GM18867 (cell line): Measurements from ENCODE around the gene RAB7A.

Experiments
- ATAC-seq: cut with Tn5 transposase; IDR thresholded peaks from one replicate; pipeline ENCODE4 v1.9.1; 2021; ENCODE audit warnings: mild to moderate bottlenecking, moderate library complexity; ENCODE audit not compliant: unreplicated experiment

Gene RAB7A

GRCh38 chr3:128726023-128727016 is at the start of gene RAB7A:
RAB7A (plus strand) TSS chr3:128726183; CDS start chr3:128795368, 69,185 bp downstream.
- ATAC-seq: peak; percentile 94

DNA sequence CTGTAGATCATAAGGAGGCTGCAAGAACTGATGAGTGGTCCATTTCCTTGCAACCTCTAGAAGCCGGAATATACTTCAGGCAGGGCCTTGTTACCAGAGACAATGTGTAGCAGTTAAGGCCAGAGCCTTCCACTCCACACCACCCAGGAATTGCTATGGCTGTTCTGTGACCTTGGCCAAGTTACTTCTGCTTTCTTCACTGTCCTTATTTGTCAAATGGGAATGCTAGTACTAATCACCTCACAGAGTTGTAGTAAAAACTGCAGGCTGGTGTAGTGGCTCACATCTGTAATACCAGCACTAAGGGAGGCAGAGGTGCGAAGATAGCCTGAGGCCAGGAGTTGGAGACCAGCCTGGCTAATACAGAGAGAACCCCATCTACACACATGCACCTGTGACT is 46.6 kb upstream of the RAB7A start:
- ATAC-seq: no peak

- peak; percentile 94 for ATAC-seq
Measured at GRCh38 chr3:128680603-128681368, 45.2 kb upstream of the RAB7A start.

DNA sequence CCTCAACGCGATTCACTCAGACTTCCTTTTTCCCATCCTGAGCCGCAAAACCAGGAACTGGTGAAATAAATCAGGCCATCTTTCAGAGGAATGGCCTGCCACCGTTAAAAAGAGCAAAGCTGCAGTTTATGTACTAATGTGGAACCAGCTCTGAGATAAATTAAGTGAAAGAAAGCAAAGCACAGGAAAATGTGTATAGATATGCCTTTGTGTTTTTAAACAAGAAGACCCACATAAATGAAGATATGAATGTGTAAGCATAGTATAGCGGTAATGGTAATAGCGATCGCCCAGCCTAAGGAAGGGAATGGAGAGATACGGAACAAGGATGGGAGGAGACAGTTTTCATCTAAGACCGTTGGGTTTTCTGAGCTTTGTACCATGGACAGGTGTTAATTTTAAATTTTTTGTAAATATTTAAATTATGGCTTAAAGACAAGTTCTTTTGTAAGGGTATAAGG is 44.6 kb upstream of the RAB7A start:
- no peak for ATAC-seq

GRCh38 chr3:128683957-128684356 is 42.0 kb upstream of the RAB7A start:
- no peak for ATAC-seq

- no peak for ATAC-seq
Measured at GRCh38 chr3:128684986-128685726, 40.8 kb upstream of the RAB7A start.

GRCh38 chr3:128686465-128686864 is 39.5 kb upstream of the RAB7A start:
- ATAC-seq: no peak

DNA sequence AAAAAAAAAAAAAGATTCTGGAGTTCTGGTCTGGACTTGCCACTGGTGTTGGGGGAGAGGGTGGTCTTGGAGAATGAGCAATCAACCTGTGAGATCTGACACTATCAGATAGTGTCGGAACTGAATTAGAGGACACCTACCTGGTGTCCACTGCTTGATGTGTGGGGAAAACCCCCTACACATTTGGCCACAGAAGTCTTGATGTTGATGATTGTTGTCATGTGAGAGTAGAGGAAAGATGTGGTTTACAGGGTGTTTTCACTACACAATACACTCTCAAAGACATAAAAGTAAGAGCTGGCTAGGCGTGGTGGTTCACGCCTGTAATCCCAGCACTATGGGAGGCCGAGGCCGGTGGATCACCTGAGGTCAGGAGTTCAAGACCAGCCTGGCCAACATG is 36.9 kb upstream of the RAB7A start:
- ATAC-seq: no peak

DNA sequence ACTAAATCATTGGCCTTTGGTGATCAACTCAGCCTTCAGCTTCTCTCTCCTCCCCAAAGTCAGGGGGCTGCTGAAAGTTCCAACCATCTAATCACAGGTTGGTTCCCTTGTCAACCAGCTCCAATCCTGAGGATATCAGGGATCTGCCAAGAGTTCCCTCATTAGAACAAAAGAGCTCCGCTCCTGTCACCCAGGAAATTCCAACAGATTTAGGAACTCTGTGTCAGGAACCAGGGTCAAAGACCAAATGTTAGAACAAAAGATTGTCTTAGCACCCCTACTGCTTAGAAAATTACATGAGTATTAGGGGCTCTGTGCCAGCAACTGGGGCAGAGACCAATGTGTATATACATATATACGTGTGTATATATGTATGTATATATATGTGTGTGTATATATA is 32.3 kb upstream of the RAB7A start:
- ATAC-seq: no peak

DNA sequence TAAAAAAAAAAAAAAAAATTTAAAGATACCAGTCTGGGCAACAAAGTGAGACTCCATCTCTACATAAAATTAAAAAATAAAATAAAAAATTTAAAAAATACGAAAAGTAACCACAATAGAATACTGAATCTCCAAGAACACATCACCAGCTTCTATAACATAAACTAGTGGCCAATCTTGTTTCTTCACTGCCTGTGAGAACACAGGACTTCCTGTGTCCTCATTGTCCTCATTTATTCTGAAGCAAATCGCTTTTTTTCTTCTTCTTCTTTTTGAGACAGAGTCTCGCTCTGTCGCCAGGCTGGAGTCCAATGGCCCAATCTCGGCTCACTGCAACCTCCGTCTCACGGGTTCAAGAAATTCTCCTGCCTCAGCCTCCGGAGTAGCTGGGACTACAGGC is 28.6 kb upstream of the RAB7A start:
- no peak for ATAC-seq

DNA sequence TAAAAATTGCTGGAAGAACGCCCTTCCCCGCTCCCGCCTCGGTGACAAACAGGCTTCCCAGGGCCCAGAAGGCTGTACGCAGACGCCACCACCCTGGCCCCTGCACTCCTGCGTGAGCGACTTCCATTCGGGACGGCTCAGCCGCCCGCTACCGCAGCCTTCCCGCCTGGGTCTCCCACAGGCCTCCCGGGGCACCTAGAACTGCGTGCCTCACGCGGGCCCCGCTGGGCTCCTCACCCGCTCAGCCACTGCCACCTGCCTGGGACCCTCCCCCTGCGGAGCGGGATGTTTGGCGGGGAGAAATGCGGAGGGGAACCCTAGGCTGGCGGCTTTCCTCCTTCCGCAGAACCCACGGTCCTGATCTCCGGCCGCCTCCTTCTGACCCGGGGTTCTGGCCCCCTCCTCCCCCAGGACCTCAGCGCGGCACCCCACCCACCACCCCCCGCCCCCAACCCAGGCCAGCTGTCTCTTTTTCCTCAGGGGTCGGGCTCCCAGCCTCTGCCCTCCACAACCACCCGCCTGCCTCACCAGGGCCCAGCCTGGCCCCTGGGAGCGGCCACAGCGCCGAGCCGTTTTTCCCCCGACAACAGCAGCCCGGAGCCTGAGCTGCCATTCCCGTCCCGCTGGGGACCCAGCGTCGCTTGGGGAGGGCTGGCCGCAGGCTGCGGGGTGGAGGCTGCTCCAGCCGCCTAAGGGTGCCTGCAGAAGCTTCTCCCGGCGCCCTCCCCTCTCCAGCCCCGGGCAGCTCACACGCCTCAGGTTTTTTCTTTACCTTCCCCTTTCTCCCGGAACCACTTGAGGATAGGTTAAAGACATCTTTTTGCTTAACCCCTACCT is 27.6 kb upstream of the RAB7A start:
- no peak for ATAC-seq

DNA sequence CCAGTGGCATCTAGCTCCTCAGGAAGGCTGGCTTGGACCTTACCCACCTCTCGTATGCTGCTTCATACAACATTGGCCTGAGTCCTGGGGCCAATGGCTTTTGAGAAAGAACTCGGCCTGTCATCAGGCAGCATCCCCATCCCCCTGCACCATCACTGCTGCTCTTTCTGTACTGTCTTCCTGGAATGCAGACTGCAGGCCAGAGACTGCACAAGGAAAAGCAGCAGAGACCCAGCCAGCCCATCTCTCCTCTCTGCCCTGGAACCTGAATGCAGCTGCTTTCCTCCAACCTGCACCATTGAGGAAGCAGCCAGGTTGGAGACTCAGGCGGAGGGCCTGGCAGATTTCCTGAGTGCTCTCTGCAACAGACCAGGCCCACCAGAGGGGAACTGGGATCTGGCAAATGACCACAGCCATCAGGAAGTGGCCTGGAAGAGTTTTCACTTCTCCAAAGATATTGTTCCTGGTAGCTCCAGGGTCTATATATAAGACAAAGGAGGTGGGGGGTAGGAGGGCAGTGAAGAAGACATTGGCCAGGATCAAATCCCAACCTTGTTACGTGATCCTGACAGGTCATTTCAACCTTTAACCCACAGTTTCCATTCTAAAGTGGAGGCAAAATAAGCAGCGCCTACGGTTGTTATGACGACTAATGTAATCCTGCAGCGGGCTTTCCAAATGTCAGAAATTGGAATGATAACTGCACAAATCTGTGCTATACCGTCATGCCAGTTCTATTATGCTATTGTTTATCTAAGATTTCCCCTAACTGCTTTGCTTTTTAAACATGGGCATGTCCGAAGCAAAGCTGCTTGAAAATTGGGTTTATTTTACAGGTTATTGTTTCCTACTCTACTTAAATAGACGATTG is 24.4 kb upstream of the RAB7A start:
- no peak for ATAC-seq

- no peak for ATAC-seq
Measured at GRCh38 chr3:128702391-128702790, 23.6 kb upstream of the RAB7A start.

GRCh38 chr3:128703561-128703960 is 22.4 kb upstream of the RAB7A start:
- ATAC-seq: no peak

- no peak for ATAC-seq
Measured at GRCh38 chr3:128706086-128706615, 19.8 kb upstream of the RAB7A start.

- no peak for ATAC-seq
Measured at GRCh38 chr3:128707928-128708494, 18.0 kb upstream of the RAB7A start.

DNA sequence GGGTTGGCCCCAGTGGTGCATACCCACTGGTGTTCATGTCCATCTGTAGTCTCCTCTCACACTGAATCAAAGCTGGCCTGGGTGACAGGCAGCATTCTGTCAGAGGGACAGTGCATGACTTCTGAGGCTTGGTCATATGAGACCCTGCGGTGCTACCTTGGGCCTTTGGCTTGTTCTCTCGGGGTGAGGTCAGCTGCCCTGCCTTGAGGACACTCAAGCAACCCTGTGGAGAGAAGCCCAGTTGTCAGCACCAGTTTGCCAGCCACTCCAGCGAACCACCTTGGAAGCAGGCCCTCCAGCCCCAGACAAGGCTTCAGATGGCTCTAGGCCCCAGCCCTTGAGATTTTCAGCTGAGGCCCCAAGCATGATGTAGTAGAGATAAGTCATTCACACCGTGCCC is 16.9 kb upstream of the RAB7A start:
- no peak for ATAC-seq

DNA sequence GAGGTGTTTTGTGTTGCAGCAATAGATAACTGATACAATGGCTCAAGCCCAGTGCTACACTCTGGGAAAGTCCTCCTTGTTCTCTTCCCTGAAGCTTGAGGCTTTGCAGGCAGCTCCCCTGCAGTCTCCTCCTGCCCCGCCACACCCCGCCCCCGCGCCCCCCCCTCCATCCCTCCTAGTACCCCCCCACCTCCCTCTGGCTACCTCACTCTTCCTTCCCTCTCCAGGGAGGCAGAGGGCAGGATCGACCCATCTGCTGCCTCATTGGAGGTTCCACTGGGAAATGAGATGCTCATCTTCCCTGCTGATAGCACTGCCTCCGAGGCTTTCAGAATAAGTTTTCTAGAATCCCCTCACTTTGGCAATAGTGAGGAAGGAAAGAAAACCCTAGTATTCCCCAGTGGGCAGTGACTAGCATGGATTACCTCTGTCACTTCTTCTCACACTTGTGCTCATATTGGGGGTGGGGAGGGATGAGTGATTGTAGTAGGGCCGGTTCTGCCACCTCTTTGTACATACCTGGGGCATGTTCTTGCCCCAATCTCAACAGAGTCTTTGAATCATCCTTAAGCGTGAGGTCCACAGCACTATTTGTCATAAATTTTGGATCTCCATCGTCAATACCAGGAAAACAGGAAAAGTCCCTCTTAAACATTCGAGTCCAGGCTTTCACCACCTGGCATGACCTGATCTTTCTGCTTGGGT is 16.3 kb upstream of the RAB7A start:
- no peak for ATAC-seq
